ENCODE measurements around the gene NCBP1.

NCBP1 gene

DNA sequence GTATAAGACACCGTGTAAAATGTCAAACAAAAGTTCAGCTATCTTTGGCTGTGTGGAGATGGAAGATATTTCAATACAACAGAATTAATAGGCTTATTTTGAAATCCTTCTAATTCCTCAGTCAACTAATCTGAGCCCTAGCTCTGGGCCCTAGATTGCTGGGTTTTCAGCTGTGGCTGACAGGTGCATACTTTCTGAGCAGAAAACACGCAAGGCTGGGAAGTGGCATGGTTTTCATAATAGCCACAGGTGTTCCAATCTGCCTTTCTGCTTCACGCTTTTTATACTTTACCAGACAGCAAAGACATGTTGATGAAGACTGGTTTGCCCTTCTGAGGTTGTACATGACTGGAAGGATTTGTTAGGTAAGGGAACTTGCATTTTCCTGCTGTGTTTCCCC is 84.2 kb downstream of the NCBP1 start:
- no peak overlapping the region for H2AFZ ChIP-seq (ENCODE audit: low read depth)
- no peaks in the 10 kb centered on the region for H3K27me3 ChIP-seq (ENCODE audit: insufficient read depth, low read depth)
- no peaks in the 10 kb centered on the region for H3K79me2 ChIP-seq (ENCODE audit: insufficient read depth, low read depth)
- no peak overlapping the region for H3K4me3 ChIP-seq (IDR thresholded peaks at IDR 0.05; ENCODE audit: insufficient read depth, low read depth, low read length)
- TF ChIP-seq, protein P1, sequence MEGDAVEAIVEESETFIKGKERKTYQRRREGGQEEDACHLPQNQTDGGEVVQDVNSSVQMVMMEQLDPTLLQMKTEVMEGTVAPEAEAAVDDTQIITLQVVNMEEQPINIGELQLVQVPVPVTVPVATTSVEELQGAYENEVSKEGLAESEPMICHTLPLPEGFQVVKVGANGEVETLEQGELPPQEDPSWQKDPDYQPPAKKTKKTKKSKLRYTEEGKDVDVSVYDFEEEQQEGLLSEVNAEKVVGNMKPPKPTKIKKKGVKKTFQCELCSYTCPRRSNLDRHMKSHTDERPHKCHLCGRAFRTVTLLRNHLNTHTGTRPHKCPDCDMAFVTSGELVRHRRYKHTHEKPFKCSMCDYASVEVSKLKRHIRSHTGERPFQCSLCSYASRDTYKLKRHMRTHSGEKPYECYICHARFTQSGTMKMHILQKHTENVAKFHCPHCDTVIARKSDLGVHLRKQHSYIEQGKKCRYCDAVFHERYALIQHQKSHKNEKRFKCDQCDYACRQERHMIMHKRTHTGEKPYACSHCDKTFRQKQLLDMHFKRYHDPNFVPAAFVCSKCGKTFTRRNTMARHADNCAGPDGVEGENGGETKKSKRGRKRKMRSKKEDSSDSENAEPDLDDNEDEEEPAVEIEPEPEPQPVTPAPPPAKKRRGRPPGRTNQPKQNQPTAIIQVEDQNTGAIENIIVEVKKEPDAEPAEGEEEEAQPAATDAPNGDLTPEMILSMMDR (conservative IDR thresholded peaks at IDR 0.05; ENCODE audit: low read depth, low read length), result no peak
- no peaks in the 10 kb centered on the region for H3K4me1 ChIP-seq (ENCODE audit: low read depth, poor library complexity, severe bottlenecking)
- H3K9ac ChIP-seq, result no peak overlapping the region
- no peaks in the 10 kb centered on the region for H3K36me3 ChIP-seq (ENCODE audit: insufficient read depth)
- no peak overlapping the region for H3K4me2 ChIP-seq
- no peaks in the 10 kb centered on the region for H4K20me1 ChIP-seq (ENCODE audit: insufficient read depth)
- H3K27ac ChIP-seq, result no peak overlapping the region

DNA sequence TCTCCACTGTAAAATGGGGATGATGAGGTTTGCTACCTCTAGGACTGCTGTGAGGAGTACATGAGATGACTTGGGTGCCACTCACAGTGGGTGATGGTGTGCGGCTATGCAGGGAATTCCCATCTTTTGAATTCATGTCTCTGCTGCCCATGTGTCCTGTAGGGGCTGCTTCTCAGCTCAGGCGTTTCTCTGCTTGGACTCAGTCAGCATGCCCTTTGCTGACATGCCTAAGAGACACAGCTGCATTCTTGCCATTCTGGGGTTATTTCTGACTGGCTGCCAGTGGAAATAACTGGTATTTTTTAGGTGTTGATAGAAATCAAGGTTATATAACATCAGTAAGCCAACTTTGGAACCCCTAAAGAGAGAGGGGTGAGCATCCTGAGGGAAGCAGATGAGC is 87.8 kb downstream of the NCBP1 start:
- H3K36me3 ChIP-seq (ENCODE audit: insufficient read depth), result no peaks in the 10 kb centered on the region
- no peak overlapping the region for H2AFZ ChIP-seq (ENCODE audit: low read depth)
- no peaks in the 10 kb centered on the region for H3K4me1 ChIP-seq (ENCODE audit: low read depth, poor library complexity, severe bottlenecking)
- TF ChIP-seq, protein P1 (conservative IDR thresholded peaks at IDR 0.05; ENCODE audit: low read depth, low read length), result no peak
- no peak overlapping the region for H3K4me3 ChIP-seq (IDR thresholded peaks at IDR 0.05; ENCODE audit: insufficient read depth, low read depth, low read length)
- H3K27me3 ChIP-seq (ENCODE audit: insufficient read depth, low read depth), result no peaks in the 10 kb centered on the region
- no peak overlapping the region for H3K27ac ChIP-seq
- no peak overlapping the region for H3K9ac ChIP-seq
- H3K79me2 ChIP-seq (ENCODE audit: insufficient read depth, low read depth), result no peaks in the 10 kb centered on the region
- no peak overlapping the region for H3K4me2 ChIP-seq
- H4K20me1 ChIP-seq (ENCODE audit: insufficient read depth), result no peaks in the 10 kb centered on the region

DNA sequence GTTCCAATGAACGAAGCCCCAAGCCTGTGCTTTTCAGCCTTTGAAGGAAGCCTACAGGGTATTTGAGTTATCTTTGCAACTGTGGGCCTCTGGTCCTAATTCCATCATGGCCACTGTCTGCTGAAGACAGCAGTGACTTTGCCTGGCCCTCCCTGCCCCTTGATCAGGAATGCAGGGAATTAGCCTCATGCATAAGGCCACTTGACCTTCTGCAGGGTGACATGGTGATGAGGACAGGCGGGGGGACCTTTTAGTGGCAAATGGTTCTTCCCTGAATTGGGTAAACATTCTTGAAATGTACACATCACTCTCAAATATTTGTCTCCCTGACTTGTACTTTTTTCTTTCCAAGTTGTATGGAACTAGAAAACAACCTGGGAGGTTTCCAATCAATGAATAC is 88.7 kb downstream of the NCBP1 start:
- Histone ChIP-seq H3K27ac (no peak overlapping the region), H3K4me3 (IDR thresholded peaks at IDR 0.05; ENCODE audit: insufficient read depth, low read depth, low read length) (no peak overlapping the region), H3K4me2 (no peak overlapping the region), H3K27me3 (ENCODE audit: insufficient read depth, low read depth) (no peaks in the 10 kb centered on the region), H3K79me2 (ENCODE audit: insufficient read depth, low read depth) (no peaks in the 10 kb centered on the region), H3K9ac (no peak overlapping the region), H4K20me1 (ENCODE audit: insufficient read depth) (no peaks in the 10 kb centered on the region), H3K4me1 (ENCODE audit: low read depth, poor library complexity, severe bottlenecking) (no peaks in the 10 kb centered on the region), H3K36me3 (ENCODE audit: insufficient read depth) (no peaks in the 10 kb centered on the region), H2AFZ (ENCODE audit: low read depth) (no peak overlapping the region)
- TF ChIP-seq, protein P1 (conservative IDR thresholded peaks at IDR 0.05; ENCODE audit: low read depth, low read length), result no peak

All from KMS-11 (cell line).